DND-41 (cell line): ENCODE results near the gene NFIB.

Experiments
- ATAC-seq: fragments of 200-7000 bp; cut with Tn5 transposase; 3 replicates; pipeline ENCODE4 v1.9.1; 2021; ENCODE audit warnings: low read depth; ENCODE audit not compliant: insufficient read depth
- DNase-seq: peaks from one replicate; pipeline ENCODE4 v3.0.0-alpha.2; 2020
- H2AFZ ChIP-seq: 2 replicates; pipeline ENCODE4 v1.6.0; 2012; ENCODE audit warnings: low read depth, low read length
- H3K27ac ChIP-seq: 2 replicates; pipeline ENCODE4 v1.5.1; 2012; ENCODE audit warnings: low read length, inconsistent platforms
- H3K27me3 ChIP-seq: fragments of 200-600 bp; sonication (generic); 2 replicates; pipeline ENCODE4 v1.6.0; 2012; ENCODE audit warnings: low read length, mild to moderate bottlenecking, inconsistent platforms; ENCODE audit not compliant: insufficient read depth, poor library complexity
- H3K36me3 ChIP-seq: 2 replicates; pipeline ENCODE4 v1.5.1; 2012; ENCODE audit warnings: low read length, inconsistent platforms; ENCODE audit not compliant: insufficient read depth
- H3K4me1 ChIP-seq: 2 replicates; pipeline ENCODE4 v1.5.1; 2012; ENCODE audit warnings: mild to moderate bottlenecking, low read length; ENCODE audit not compliant: insufficient read depth
- H3K4me2 ChIP-seq: 2 replicates; pipeline ENCODE4 v1.6.0; 2012; ENCODE audit warnings: mild to moderate bottlenecking, moderate library complexity, low read length, inconsistent platforms; ENCODE audit not compliant: insufficient read depth
- H3K4me3 ChIP-seq, 2 experiments: fragments of 200-600 bp in 1 of 2; shearing (Covaris generic) in 1 of 2; 2 replicates each; pipeline ENCODE4 v1.5.1; 2012 to 2016; ENCODE audit warnings: inconsistent platforms in 2 of 2, low read length in 2 of 2, mild to moderate bottlenecking in 2 of 2, low read depth in 1 of 2, moderate library complexity in 1 of 2
- H3K79me2 ChIP-seq: 2 replicates; pipeline ENCODE4 v1.6.0; 2012; ENCODE audit warnings: low read length, inconsistent platforms; ENCODE audit not compliant: insufficient read depth
- H3K9ac ChIP-seq: 2 replicates; pipeline ENCODE4 v1.6.0; 2012; ENCODE audit warnings: low read depth, mild to moderate bottlenecking, inconsistent platforms, low read length, moderate library complexity
- H3K9me3 ChIP-seq: 2 replicates; pipeline ENCODE4 v1.5.1; 2012; ENCODE audit warnings: low read length, moderate library complexity, mild to moderate bottlenecking, inconsistent platforms; ENCODE audit not compliant: insufficient read depth, severe bottlenecking
- H4K20me1 ChIP-seq: 2 replicates; pipeline ENCODE4 v1.6.0; 2012; ENCODE audit warnings: low read length; ENCODE audit not compliant: insufficient read depth
- EZH2 ChIP-seq: IDR thresholded peaks from 3 replicates; pipeline ENCODE4 v1.6.1; 2012; ENCODE audit warnings: borderline replicate concordance, low read depth, mild to moderate bottlenecking, moderate library complexity, low read length, inconsistent platforms; ENCODE audit not compliant: severe bottlenecking
- TF ChIP-seq, protein P1 (sequence below): IDR thresholded peaks from 2 replicates; pipeline ENCODE4 v1.5.1; 2012; ENCODE audit warnings: borderline replicate concordance, low read length, moderate library complexity, mild to moderate bottlenecking; ENCODE audit not compliant: poor library complexity, severe bottlenecking; ENCODE audit errors: extremely low read depth

NFIB gene

DNA sequence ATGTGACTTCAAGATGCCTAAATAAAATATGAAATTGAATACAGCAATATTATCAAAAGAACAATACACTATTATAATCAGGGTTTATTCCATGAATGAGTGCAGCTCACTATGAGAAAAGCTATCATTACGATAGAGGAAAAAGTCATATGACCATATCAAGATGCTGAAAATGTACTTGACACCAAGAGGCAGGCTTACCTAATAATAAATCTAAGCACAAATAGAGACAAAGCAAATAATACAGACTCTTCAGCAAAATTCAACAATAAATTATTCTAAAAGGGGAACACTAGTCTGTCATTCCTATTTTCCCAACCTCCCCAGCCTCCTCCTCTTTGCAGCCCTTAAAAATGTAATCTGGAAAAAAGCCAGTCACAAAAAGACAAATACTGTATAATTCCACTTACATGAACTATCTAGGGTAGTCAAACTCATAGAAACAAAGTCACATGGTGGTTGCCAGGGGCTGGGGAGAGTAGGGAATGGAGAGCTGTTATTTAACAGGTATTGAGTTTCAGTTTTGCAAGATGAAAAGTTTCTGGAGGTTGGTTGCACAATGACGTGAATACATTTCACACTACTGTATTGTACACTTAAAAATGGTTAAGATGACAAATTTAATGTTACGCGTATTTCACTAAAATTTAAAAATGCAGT, 148.4 kb downstream of the NFIB start:
- TF ChIP-seq EZH2, result no peak
- TF ChIP-seq, protein P1, sequence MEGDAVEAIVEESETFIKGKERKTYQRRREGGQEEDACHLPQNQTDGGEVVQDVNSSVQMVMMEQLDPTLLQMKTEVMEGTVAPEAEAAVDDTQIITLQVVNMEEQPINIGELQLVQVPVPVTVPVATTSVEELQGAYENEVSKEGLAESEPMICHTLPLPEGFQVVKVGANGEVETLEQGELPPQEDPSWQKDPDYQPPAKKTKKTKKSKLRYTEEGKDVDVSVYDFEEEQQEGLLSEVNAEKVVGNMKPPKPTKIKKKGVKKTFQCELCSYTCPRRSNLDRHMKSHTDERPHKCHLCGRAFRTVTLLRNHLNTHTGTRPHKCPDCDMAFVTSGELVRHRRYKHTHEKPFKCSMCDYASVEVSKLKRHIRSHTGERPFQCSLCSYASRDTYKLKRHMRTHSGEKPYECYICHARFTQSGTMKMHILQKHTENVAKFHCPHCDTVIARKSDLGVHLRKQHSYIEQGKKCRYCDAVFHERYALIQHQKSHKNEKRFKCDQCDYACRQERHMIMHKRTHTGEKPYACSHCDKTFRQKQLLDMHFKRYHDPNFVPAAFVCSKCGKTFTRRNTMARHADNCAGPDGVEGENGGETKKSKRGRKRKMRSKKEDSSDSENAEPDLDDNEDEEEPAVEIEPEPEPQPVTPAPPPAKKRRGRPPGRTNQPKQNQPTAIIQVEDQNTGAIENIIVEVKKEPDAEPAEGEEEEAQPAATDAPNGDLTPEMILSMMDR, result no peak
- Histone ChIP-seq H3K9me3 (no peaks in the 10 kb centered on the region), H3K36me3 (no peaks in the 10 kb centered on the region), H3K4me2 (no peak overlapping the region), H4K20me1 (no peaks in the 10 kb centered on the region), H2AFZ (no peak overlapping the region), H3K27me3 (no peaks in the 10 kb centered on the region), H3K79me2 (no peaks in the 10 kb centered on the region), H3K27ac (no peak overlapping the region), H3K4me3 (no peak overlapping the region), H3K4me1 (no peaks in the 10 kb centered on the region), H3K9ac (no peak overlapping the region)
- ATAC-seq (no peak), DNase-seq (no peak)

DNA sequence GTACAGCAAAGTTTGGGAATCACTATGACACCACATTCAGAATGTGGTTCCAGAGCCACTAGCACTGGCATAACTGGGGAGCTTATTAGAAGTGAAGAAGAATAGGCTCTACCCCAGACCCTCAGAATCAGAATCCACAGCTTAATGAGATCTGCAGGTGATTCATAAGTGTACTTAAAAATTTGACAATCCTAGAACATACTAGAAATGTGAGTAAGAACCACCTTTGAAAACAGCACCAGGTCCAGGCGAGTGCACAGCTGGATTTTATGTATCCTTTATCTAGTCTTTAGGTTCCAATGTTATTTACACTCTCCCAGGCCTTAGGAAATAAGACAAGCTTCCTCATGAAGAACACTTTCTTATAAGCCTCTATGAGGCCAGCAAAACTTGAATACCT, 149.0 kb downstream of the NFIB start:
- DNase-seq (no peak), ATAC-seq (no peak)
- Histone ChIP-seq H2AFZ (no peak overlapping the region), H3K27ac (no peak overlapping the region), H3K79me2 (no peaks in the 10 kb centered on the region), H3K9me3 (no peaks in the 10 kb centered on the region), H3K9ac (no peak overlapping the region), H3K4me1 (no peaks in the 10 kb centered on the region), H3K36me3 (no peaks in the 10 kb centered on the region), H3K4me3 (no peak overlapping the region), H4K20me1 (no peaks in the 10 kb centered on the region), H3K4me2 (no peak overlapping the region), H3K27me3 (no peaks in the 10 kb centered on the region)
- TF ChIP-seq, protein P1, result no peak

DNA sequence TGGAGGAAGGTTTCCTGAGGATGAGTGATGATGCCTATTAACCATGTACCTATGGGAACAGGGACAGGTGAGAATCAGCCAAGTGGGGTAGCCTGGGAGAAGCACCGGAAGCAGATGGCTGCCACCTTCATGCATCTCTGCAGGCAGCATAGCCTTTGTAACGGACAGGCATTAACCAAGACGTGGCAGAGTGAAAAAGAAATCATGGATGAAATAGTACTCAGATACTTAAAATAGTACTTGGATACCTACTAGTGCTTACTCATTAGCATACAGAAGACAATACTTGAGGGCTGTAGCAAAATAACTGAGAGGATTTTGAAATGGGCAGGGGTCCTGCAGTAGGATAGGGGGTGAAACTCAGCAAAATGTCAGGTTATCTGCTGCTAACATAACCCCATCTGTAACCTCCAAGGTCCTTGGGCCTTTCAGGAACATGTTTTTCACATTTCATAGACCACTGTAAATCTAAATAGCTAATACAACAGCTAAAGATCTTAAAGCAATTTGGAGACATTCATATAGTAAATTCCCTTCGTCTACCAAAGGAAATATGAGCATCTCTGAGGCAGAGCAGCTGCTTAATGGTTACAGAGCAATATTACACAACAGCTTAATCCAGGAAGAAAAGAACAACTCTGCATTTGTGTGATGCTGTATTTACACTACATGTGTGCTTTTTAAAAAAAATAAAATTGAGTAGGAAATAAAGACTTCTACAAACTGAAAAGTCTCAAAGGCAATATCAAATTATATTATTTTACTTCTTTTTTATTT, 154.3 kb downstream of the NFIB start:
- H3K4me3 ChIP-seq, result no peak overlapping the region
- no peak overlapping the region for H2AFZ ChIP-seq
- ATAC-seq, result no peak
- no peak for DNase-seq
- no peaks in the 10 kb centered on the region for H3K27me3 ChIP-seq
- H3K79me2 ChIP-seq, result no peaks in the 10 kb centered on the region
- H3K27ac ChIP-seq, result no peak overlapping the region
- H4K20me1 ChIP-seq, result no peaks in the 10 kb centered on the region
- H3K4me2 ChIP-seq, result no peak overlapping the region
- TF ChIP-seq, protein P1, result no peak
- no peak for TF ChIP-seq EZH2
- no peak overlapping the region for H3K9ac ChIP-seq
- H3K36me3 ChIP-seq, result no peaks in the 10 kb centered on the region
- peaks cover 18% of the 10 kb centered on the region for H3K4me1 ChIP-seq
- H3K9me3 ChIP-seq, result no peaks in the 10 kb centered on the region
